Left ventricle myocardium inferior (tissue), 1 donor: Measurements from ENCODE around the gene RBM44. TPM values are rescaled to one million over a fixed set of nuclear protein-coding genes. Genes with fewer than 3 reads are reported as not detected.

Source experiments
- DNase-seq: peaks from one replicate; pipeline ENCODE4 v3.0.0-alpha.2; 2020
- H3K27ac ChIP-seq: fragments of 200-600 bp; replicated peaks from 2 replicates; pipeline ENCODE4 v1.8.0; 2021
- H3K27me3 ChIP-seq: fragments of 200-600 bp; 2 replicates; pipeline ENCODE4 v1.8.0; 2021; ENCODE audit warnings: low read depth
- H3K36me3 ChIP-seq: fragments of 200-600 bp; 2 replicates; pipeline ENCODE4 v1.8.0; 2021
- H3K4me1 ChIP-seq: fragments of 200-600 bp; 2 replicates; pipeline ENCODE4 v1.8.0; 2021
- H3K4me3 ChIP-seq: fragments of 200-600 bp; 2 replicates; pipeline ENCODE4 v1.8.0; 2021; ENCODE audit warnings: mild to moderate bottlenecking, moderate library complexity
- H3K9me3 ChIP-seq: fragments of 200-600 bp; replicated peaks from 2 replicates; pipeline ENCODE4 v1.8.0; 2021
- intact Hi-C: fragments of 100-400 bp; cut with micrococcal nuclease; formaldehyde crosslinking; loops from one replicate; pipeline ENCODE4 v1.11.0; 2022
- total RNA-seq: library from RNA; stranded (reverse); fragmentation: NEBNext Ultra II Directional; extraction: Animal tissue kit (Norgen Biotek cat#: 25700); gene quantifications from one replicate; pipeline ENCODE4 v1.2.1, GENCODE V29; 2021
- TF ChIP-seq, protein P1 (sequence below): fragments of 200-600 bp; IDR thresholded peaks from 2 replicates; pipeline ENCODE4 v1.8.0; 2021; ENCODE audit warnings: antibody characterized with exemption, mild to moderate bottlenecking, borderline replicate concordance
- donor health status: DM: no; HTN: yes; CAD: no; lungs with severe emphysema.

RBM44 gene
- total RNA-seq, 1 donor from 2014 or later = 0.27 TPM

DNA sequence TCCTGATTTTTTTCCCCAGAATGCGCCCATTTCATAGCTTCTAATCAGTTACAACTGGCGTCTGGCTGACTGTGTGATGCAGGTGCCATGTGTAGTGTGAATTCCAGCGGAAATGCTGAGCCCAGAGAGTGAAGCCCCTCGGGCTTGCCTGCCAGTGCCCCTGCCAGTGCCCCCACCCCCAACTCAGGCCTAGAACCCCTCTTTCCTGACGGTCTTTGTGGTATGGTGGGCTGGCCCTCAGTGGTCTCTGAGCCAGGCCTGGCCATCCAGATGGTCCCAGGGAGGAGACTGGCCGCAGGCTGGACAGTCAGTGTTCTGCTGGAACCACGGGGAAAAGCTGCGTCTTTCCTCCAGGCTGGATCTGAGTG is 63.9 kb downstream of the RBM44 start:
- H3K36me3 ChIP-seq = no peaks in the 10 kb centered on the region
- H3K9me3 ChIP-seq = no peaks in the 10 kb centered on the region
- no peak for DNase-seq
- TF ChIP-seq, protein P1, sequence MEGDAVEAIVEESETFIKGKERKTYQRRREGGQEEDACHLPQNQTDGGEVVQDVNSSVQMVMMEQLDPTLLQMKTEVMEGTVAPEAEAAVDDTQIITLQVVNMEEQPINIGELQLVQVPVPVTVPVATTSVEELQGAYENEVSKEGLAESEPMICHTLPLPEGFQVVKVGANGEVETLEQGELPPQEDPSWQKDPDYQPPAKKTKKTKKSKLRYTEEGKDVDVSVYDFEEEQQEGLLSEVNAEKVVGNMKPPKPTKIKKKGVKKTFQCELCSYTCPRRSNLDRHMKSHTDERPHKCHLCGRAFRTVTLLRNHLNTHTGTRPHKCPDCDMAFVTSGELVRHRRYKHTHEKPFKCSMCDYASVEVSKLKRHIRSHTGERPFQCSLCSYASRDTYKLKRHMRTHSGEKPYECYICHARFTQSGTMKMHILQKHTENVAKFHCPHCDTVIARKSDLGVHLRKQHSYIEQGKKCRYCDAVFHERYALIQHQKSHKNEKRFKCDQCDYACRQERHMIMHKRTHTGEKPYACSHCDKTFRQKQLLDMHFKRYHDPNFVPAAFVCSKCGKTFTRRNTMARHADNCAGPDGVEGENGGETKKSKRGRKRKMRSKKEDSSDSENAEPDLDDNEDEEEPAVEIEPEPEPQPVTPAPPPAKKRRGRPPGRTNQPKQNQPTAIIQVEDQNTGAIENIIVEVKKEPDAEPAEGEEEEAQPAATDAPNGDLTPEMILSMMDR = no peak
- H3K27me3 ChIP-seq = peaks cover 55% of the 10 kb centered on the region
- H3K4me3 ChIP-seq = no peak overlapping the region
- H3K27ac ChIP-seq = peak overlapping the region; percentile 86
- intact Hi-C loops = no loop called here
- peaks cover 69% of the 10 kb centered on the region for H3K4me1 ChIP-seq

DNA sequence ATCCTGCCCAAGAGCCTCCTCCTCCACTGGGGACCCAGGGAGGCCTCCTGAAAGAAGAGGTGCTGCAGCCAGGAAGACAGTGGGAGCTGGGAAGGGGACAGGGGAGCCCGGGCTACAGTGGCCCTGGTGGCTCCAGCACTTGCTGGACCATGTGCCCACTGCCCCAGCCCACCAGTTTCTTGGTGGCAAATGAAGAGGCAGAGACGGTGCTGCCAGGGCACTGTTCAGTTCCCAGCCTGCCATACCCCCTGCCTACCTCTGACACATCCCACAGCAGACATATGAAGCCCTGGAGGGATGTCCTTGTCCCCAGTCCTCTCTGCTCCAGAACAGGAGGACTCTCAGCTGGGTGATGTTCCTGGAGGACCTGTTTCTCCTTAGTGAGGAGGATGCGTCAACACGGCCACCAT is 64.5 kb downstream of the RBM44 start:
- no peak overlapping the region for H3K4me3 ChIP-seq

DNA sequence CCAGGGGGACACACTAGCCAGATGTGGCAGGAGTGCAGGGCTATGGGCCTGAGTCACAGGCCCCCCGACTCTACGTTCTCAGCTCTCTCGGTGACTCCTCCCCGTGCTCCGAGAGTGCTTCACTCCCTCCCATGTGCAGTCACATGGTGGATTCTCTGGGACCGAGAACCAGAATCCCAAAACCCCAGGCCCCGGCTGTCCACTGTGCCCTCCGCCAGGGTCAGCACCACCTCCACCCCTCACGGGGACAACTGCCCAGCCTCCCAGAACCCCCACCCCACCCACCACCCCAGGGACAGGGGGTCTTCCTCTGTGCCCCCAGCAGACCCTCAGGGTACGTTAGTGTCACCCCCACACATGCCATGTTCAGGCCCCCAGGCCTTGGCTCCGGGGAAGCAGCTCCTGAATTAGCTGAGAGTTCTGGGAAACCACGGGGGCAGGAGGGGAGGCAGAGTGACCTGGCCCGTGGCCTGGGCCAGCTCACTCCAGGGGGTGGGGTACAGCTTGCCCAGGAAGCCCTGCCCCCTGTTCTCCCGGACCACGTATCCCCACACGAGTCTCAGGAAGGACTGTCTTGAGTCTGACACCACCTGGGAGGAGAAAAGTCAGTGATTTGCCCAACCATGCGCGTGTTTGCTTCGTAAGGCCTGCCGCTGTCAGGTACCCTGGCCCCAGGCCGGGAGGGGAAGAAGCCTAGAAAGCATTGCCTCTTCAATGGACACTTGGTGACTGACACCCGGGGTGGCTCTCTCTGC is 65.3 kb downstream of the RBM44 start:
- peaks cover 52% of the 10 kb centered on the region for H3K27me3 ChIP-seq
- H3K9me3 ChIP-seq = no peaks in the 10 kb centered on the region
- H3K36me3 ChIP-seq = no peaks in the 10 kb centered on the region
- DNase-seq = no peak
- intact Hi-C loops = no loop called here
- TF ChIP-seq, protein P1 = no peak
- H3K27ac ChIP-seq = peak overlapping the region; percentile 86
- peaks cover 71% of the 10 kb centered on the region for H3K4me1 ChIP-seq
- peak overlapping the region; percentile 17 for H3K4me3 ChIP-seq

More for the DNA sequence above, 64.5 kb downstream of the RBM44 start:
- Histone ChIP-seq H3K4me1 (peaks cover 75% of the 10 kb centered on the region), H3K9me3 (no peaks in the 10 kb centered on the region), H3K27me3 (peaks cover 55% of the 10 kb centered on the region), H3K27ac (peak overlapping the region; percentile 86), H3K36me3 (no peaks in the 10 kb centered on the region)
- intact Hi-C loops = no loop called here
- TF ChIP-seq, protein P1 = no peak
- DNase-seq = no peak

DNA sequence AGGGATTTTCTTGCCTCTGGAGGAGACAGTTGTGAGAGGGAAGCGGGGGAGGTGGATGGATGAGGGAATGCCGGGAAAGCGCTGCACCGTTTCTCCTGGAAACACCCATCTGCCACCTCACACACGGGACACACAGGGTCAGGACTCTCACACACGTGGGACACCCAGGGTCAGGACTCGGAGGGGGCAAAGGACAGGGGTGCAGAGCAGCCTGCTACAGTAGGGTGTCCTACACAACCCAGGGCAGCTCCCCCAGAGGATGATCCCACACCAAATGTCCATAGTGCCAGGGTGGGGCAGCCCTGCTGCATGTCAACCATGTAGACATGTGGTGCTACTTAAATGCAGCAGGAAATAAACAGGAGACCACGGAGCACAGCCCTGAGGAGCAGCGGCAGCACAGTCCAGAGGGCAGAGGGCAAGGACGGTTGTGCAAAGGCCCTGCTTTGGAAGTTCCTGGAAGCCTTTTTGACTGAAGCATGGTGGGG is 65.9 kb downstream of the RBM44 start:
- DNase-seq = no peak
- H3K27ac ChIP-seq = peak overlapping the region; percentile 86
- H3K36me3 ChIP-seq = no peaks in the 10 kb centered on the region
- H3K9me3 ChIP-seq = no peaks in the 10 kb centered on the region
- H3K4me1 ChIP-seq = peaks cover 68% of the 10 kb centered on the region
- H3K27me3 ChIP-seq = peaks cover 45% of the 10 kb centered on the region
- peak overlapping the region; percentile 14 for H3K4me3 ChIP-seq
- intact Hi-C loops = no loop called here
- TF ChIP-seq, protein P1 = no peak

DNA sequence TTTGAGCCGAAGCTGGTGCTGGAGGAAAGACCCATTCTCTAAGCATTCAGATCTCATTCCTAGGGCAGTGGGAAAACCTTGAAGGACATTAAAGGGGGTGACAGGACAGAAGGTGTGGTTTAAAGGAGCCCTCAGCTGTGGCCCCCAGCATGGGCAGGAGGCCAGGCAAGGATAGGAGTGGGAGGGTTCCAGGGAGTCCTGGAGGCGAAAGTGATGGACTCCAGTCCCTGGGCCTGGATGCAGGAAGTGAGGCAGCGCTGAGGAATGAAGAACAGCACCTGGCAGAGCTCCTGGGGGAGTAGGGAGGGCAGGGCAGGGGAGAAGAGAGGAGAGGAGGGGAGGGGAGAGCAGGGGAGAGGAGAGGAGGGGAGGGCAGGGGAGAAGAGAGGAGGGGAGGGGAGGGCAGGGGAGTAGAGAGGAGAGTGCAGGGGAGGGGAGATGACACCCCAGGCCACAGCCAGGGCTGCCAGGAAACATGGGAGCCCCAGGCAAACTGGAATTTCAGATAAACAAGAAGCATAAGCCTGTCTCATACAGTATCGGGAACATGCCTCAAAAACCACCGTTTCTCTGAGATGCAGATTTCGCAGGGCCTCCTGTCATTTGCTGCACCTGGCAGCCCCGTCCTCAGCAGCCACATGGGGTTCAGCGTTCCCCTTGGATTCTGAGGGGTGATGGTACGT is 66.5 kb downstream of the RBM44 start:
- peaks cover 63% of the 10 kb centered on the region for H3K4me1 ChIP-seq
- TF ChIP-seq, protein P1 = no peak
- no peaks in the 10 kb centered on the region for H3K9me3 ChIP-seq
- intact Hi-C loops = no loop called here
- peaks cover 39% of the 10 kb centered on the region for H3K27me3 ChIP-seq
- H3K27ac ChIP-seq = peak overlapping the region; percentile 86
- no peaks in the 10 kb centered on the region for H3K36me3 ChIP-seq
- H3K4me3 ChIP-seq = no peak overlapping the region
- DNase-seq = no peak
